Smooth muscle cell (in vitro differentiated cells): ENCODE measurements around the gene ZFPM1. TPM values are rescaled to one million over a fixed set of nuclear protein-coding genes. Genes with fewer than 3 reads are reported as not detected.
"Not testable (repeated sequence)": the region's sequence is repeated elsewhere in the genome, so short reads cannot be mapped to it uniquely, and the experiment has no call there.

ENCODE experiments used
- DNase-seq: peaks from one replicate; lab custom pipeline; 2025; ENCODE audit not compliant: unreplicated experiment; lab: John Stamatoyannopoulos, UW
- H2AFZ ChIP-seq: fragments of 200-600 bp; sonication (generic); 2 replicates; pipeline ENCODE4 v1.6.0; 2016; ENCODE audit warnings: antibody characterized with exemption, low read depth, mild to moderate bottlenecking
- H3F3A ChIP-seq: fragments of 200-600 bp; sonication (generic); 2 replicates; pipeline ENCODE4 v1.6.0; 2017; ENCODE audit warnings: antibody characterized with exemption, low read depth
- H3K27ac ChIP-seq: fragments of 200-600 bp; sonication (generic); 2 replicates; pipeline ENCODE4 v1.5.1; 2016; ENCODE audit warnings: low read depth, mild to moderate bottlenecking
- H3K27me3 ChIP-seq: fragments of 200-600 bp; sonication (generic); 2 replicates; pipeline ENCODE4 v1.6.1; 2016; ENCODE audit warnings: low read depth, mild to moderate bottlenecking
- H3K36me3 ChIP-seq: fragments of 200-600 bp; sonication (generic); 2 replicates; pipeline ENCODE4 v1.5.1; 2016; ENCODE audit warnings: low read depth
- H3K4me1 ChIP-seq: fragments of 200-600 bp; sonication (generic); 2 replicates; pipeline ENCODE4 v1.5.1; 2016; ENCODE audit warnings: low read depth
- H3K4me2 ChIP-seq: fragments of 200-600 bp; sonication (generic); 2 replicates; pipeline ENCODE4 v1.6.0; 2016; ENCODE audit warnings: mild to moderate bottlenecking
- H3K4me3 ChIP-seq: fragments of 200-600 bp; sonication (generic); 2 replicates; pipeline ENCODE4 v1.5.1; 2016; ENCODE audit warnings: mild to moderate bottlenecking
- H3K79me2 ChIP-seq: fragments of 200-600 bp; sonication (generic); 2 replicates; pipeline ENCODE4 v1.6.0; 2016; ENCODE audit warnings: low read depth, mild to moderate bottlenecking
- H3K9ac ChIP-seq: fragments of 200-600 bp; sonication (generic); 2 replicates; pipeline ENCODE4 v1.6.0; 2016; ENCODE audit warnings: low read depth
- H3K9me3 ChIP-seq: fragments of 200-600 bp; sonication (generic); replicated peaks from 2 replicates; pipeline ENCODE4 v1.5.1; 2016; ENCODE audit warnings: low read depth
- H4K20me1 ChIP-seq: fragments of 200-600 bp; sonication (generic); 2 replicates; pipeline ENCODE4 v1.6.0; 2016; ENCODE audit warnings: low read depth
- CTCF ChIP-seq: fragments of 200-600 bp; sonication (generic); IDR thresholded peaks from 2 replicates; pipeline ENCODE4 v1.5.1; 2017; ENCODE audit warnings: borderline replicate concordance, mild to moderate bottlenecking, antibody characterized with exemption; ENCODE audit not compliant: insufficient read depth, poor library complexity, severe bottlenecking
- WGBS: methylation state at CpG from one replicate; pipeline ENCODE4 v1.1.7; 2016; ENCODE audit warnings: low lambda C conversion rate; 5-methylcytosine and 5-hydroxymethylcytosine counted together
- polyA plus RNA-seq: library from polyadenylated mRNA; unstranded; fragments of >200 nt; fragmentation: Nextera tagmentation; extraction: Ambion mirVana; gene quantifications from 2 replicates; pipeline ENCODE4 v1.2.1, GENCODE V29; 2016
- total RNA-seq: library from RNA; depleted of rRNA; stranded (reverse); fragments of >200 nt; gene quantifications from 2 replicates; pipeline ENCODE4 v1.2.3, GENCODE V29; 2014

Gene ZFPM1
- total and polyA plus RNA-seq, 2 experiments from 2014 or later = 0.99 to 4.9 TPM

- 95% methylated on average over 9 of the region's 9 CpGs for WGBS
- H3K27me3 ChIP-seq = no peaks in the 10 kb centered on the region
These were observed 62.3 kb downstream of the ZFPM1 start for GRCh38 chr16:88515371-88515770.

GRCh38 chr16:88515925-88516594 is 63.0 kb downstream of the ZFPM1 start:
- Histone ChIP-seq H3K36me3 (no peaks in the 10 kb centered on the region), H3K4me3 (no peak overlapping the region), H3K9ac (no peak overlapping the region), H3F3A (no peaks in the 10 kb centered on the region), H3K9me3 (no peaks in the 10 kb centered on the region), H4K20me1 (peaks cover 21% of the 10 kb centered on the region), H3K27me3 (no peaks in the 10 kb centered on the region), H3K4me1 (no peaks in the 10 kb centered on the region), H2AFZ (no peak overlapping the region), H3K4me2 (no peak overlapping the region), H3K79me2 (no peaks in the 10 kb centered on the region), H3K27ac (no peak overlapping the region)
- TF ChIP-seq CTCF = no peak
- WGBS = 72% methylated on average over 23 of the region's 23 CpGs
- no peak for DNase-seq

More at GRCh38 chr16:88515371-88515770, 62.3 kb downstream of the ZFPM1 start:
- H3K9me3 ChIP-seq = no peaks in the 10 kb centered on the region
- H4K20me1 ChIP-seq = peaks cover 21% of the 10 kb centered on the region
- H2AFZ ChIP-seq = no peak overlapping the region
- no peaks in the 10 kb centered on the region for H3K79me2 ChIP-seq
- no peak overlapping the region for H3K4me2 ChIP-seq
- H3K4me1 ChIP-seq = no peaks in the 10 kb centered on the region
- H3K4me3 ChIP-seq = no peak overlapping the region
- no peak for DNase-seq
- no peak overlapping the region for H3K9ac ChIP-seq
- no peaks in the 10 kb centered on the region for H3F3A ChIP-seq
- H3K27ac ChIP-seq = no peak overlapping the region
- H3K36me3 ChIP-seq = no peaks in the 10 kb centered on the region
- TF ChIP-seq CTCF = no peak

- no peaks in the 10 kb centered on the region for H3K36me3 ChIP-seq
- no peaks in the 10 kb centered on the region for H3F3A ChIP-seq
- no peaks in the 10 kb centered on the region for H3K9me3 ChIP-seq
- 70% methylated on average over 20 of the region's 20 CpGs for WGBS
- H3K27ac ChIP-seq = no peak overlapping the region
- no peaks in the 10 kb centered on the region for H3K4me1 ChIP-seq
- no peak overlapping the region for H2AFZ ChIP-seq
- no peak overlapping the region for H3K4me3 ChIP-seq
- no peak for TF ChIP-seq CTCF
- no peak overlapping the region for H3K9ac ChIP-seq
- no peaks in the 10 kb centered on the region for H3K27me3 ChIP-seq
- H4K20me1 ChIP-seq = peaks cover 17% of the 10 kb centered on the region
- no peak overlapping the region for H3K4me2 ChIP-seq
- no peak for DNase-seq
- H3K79me2 ChIP-seq = no peaks in the 10 kb centered on the region
These were observed 63.6 kb downstream of the ZFPM1 start for GRCh38 chr16:88516601-88517061.

- H3K9me3 ChIP-seq, DNase-seq, H3K27me3 ChIP-seq, H3K9ac ChIP-seq, H3K27ac ChIP-seq, H3F3A ChIP-seq, H3K4me1 ChIP-seq, H3K4me2 ChIP-seq, H3K36me3 ChIP-seq, H2AFZ ChIP-seq, H3K4me3 ChIP-seq, H3K79me2 ChIP-seq: not testable (repeated sequence)
- WGBS = 100% methylated on average over 1 of the region's 1 CpG
- H4K20me1 ChIP-seq = peaks cover 14% of the 10 kb centered on the region
These were observed 64.2 kb downstream of the ZFPM1 start for GRCh38 chr16:88517208-88517774.

DNA sequence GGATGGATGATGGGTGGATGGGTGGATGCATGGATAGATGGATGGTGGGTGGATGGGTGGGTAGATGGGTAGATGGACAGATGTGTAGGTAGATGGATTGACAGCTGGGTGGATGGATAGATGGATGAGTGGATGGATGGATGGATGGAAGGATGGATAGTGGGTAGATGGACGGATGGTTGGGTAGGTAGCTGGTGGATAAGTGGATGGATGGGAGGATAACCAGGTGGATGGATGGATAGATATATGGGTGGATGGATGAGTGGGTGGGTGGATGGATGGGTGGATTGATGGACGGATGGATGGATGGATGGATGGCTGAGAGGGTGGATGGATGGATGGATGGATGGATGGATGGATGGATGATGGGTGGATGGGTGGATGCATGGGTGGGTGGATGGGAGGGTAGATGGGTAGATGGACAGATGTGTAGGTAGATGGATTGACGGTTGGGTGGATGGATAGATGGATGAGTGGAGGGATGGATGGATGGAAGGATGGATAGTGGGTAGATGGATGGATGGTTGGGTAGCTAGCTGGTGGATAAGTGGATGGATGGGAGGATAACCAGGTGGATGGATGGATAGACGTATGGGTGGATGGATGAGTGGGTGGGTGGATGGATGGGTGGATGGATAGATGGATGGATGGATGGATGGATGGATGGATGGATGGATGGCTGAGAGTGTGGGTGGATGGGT is 65.5 kb downstream of the ZFPM1 start:
- H3K4me1 ChIP-seq, H2AFZ ChIP-seq: not testable (repeated sequence)

More for the DNA sequence above, 65.5 kb downstream of the ZFPM1 start:
- H3K79me2 ChIP-seq, H3K27ac ChIP-seq, H3K9me3 ChIP-seq, H3K4me3 ChIP-seq, DNase-seq, H3K9ac ChIP-seq, H3K27me3 ChIP-seq, H3K36me3 ChIP-seq, H3F3A ChIP-seq, H3K4me2 ChIP-seq: not testable (repeated sequence)
- H4K20me1 ChIP-seq = peaks cover 13% of the 10 kb centered on the region
- 93% methylated on average over 4 of the region's 4 CpGs for WGBS
